PC-9 (cell line): ENCODE results near the gene DCN.

Experiments
- CTCF ChIP-seq: fragments of 200-600 bp; sonication (generic); conservative IDR thresholded peaks from 2 replicates; pipeline ENCODE4 v1.6.1; 2017; ENCODE audit warnings: mixed run types, antibody characterized with exemption, mild to moderate bottlenecking, moderate library complexity
- EZH2 ChIP-seq: fragments of 200-600 bp; sonication (generic); IDR thresholded peaks from 2 replicates; pipeline ENCODE4 v1.8.0; 2017; ENCODE audit warnings: antibody characterized with exemption, low read depth

- no peak for TF ChIP-seq CTCF
- no peak for TF ChIP-seq EZH2
Observed at GRCh38 chr12:91099341-91099740, 83.3 kb downstream of the DCN start.
